GM18505 (cell line): ENCODE measurements around the gene YWHAE.

Experiments
- ATAC-seq: cut with Tn5 transposase; IDR thresholded peaks from one replicate; pipeline ENCODE4 v1.9.1; 2021; ENCODE audit not compliant: unreplicated experiment
- POLR2A ChIP-seq: IDR thresholded peaks from 4 replicates; pipeline ENCODE4 v1.6.1; 2011; ENCODE audit warnings: borderline replicate concordance; ENCODE audit not compliant: insufficient read depth, insufficient read length; ENCODE audit errors: extremely low read depth

Gene YWHAE

DNA sequence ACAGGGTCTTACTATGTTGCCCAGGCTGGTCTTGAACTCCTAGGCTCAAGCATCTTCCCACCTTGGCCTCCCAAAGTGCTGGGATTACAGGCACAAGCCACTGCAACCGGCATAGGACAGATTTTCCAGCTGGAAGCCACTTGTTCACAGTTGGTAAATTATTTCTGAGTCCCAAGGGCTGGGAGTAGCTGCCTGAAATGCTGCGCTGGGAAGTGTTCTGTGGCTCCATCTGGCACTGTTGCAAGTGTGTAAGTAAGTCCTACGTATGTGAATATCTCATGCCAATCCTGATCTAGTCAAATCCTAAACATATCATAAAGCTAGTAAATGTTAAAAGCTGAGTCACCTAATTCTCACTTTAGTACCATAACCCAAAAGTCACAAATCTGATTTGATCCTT lies 48.1 kb downstream of the YWHAE start:
- no peak for TF ChIP-seq POLR2A
- ATAC-seq, result no peak

- TF ChIP-seq POLR2A, result no peak
- ATAC-seq, result no peak
These were observed 48.7 kb downstream of the YWHAE start for GRCh38 chr17:1351275-1351674.

DNA sequence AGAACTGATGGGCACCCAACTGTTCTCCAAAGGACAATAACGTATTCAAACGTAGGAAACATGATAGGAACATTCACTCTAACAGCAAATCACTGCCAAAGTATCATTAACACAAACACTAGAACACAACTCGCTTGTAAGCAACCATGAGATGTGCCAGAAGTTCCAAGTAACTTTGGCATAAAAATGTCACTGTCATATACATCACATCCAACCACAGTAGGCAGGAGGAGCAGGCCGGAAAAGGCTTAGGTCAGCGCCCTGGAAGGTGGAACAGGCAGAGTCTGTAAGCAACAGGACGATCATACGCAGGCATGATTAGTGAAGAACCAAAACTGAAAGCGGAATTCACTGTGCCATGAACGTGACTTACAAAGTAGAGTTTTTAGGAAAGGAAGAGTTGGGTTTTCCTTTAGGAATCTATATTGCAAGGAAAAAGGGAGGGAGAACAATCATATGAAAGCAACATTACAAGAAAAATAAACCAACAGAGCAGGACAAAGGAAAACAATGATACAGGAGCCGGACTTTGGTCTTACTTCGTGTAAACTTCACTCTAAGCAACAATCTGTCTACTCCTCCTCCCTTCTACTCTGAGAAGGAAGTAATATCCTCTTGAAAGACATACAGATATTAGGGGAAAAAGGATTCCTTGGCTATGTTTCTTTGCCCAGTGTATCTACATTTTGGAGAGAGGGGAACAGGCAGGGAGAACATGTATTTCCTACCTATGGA lies 52.3 kb downstream of the YWHAE start:
- no peak for TF ChIP-seq POLR2A
- no peak for ATAC-seq

GRCh38 chr17:1344521-1344920 lies 55.5 kb downstream of the YWHAE start:
- no peak for TF ChIP-seq POLR2A
- no peak for ATAC-seq

DNA sequence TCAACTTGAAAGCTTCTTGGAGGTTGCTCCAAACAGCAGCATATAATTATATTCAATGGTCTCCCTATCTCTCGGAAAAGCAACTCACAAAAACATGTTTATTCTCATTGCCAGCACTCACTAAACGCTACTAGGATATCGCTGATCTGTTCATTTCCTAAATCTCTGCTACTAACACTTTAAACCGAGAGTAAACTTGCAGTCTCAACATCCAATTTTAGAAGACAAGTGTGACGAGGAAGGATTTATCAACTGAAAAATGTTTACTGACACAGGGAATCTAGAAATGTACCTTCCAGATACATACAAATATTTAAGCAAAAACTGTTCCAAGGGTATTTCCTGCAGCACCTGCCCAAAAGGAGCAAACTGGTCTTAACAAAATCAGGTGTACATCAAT lies 56.5 kb downstream of the YWHAE start:
- no peak for TF ChIP-seq POLR2A
- ATAC-seq, result no peak

DNA sequence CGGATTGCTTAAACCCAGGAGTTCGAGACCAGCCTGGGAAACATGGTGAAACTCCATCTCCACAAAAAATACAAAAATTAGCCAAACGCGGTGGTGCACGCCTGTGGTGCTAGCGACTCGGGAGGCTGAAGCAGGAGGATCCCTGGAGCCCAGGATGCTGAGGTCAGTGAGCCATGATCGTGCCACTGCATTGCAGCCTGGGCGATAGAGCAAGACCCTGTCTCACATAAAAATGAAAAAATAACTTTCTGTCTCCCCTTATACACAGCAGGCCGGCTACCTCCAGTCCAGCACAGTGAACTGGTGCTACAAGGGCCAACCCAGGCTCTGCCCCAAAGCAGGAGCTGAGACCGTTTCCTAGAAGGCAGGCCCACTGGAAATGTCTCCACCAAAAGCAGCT lies 59.7 kb downstream of the YWHAE start:
- no peak for ATAC-seq
- TF ChIP-seq POLR2A, result no peak

DNA sequence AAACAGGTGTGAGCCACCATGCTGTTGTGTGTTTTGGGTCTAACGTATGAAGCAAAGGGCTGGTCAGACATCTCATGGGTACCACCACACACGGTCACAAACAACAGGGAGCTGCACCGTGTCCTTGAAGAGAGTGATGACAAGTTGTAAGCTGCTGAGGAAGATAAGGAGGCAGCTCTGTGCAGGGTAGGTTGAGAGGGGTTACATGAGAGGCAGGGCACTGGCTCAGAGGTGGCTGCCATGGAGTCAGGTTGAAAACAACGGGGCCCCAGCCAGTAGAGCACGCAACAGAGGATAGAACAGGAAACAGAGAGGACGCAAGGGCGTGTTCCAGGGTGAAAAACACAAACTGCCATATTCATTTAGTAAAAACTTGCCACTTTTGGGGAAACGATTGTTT lies 68.3 kb downstream of the YWHAE start:
- TF ChIP-seq POLR2A, result no peak
- ATAC-seq, result no peak

DNA sequence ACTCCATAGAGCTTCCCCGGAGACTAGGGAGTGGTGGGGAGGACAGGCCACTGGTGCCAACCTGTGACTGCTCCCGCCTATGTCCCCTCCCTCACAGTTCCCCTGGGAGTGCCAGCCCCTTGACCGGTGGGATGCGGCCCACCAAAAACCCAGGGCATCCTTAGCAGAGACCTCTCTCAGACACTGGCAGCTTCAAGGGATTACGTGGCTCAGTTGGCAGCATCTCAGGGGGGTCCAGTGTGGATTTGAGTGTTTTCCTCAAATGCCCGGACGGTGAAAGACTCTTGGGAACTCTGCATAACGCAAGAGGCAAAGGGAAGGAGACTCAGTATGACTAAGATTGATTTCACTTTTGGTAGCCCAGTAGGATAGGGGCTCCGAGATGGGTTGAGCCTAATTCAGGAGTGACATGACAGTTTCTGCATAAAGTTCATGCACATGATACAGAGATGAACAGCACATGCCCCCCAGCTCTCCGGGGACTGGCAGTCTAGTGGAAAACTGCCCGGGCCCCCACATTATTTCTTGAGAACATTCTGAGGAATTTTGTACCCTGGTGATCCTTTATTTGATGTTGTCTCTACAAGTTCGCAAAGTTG lies 70.2 kb downstream of the YWHAE start:
- no peak for ATAC-seq
- TF ChIP-seq POLR2A, result no peak

- TF ChIP-seq POLR2A, result no peak
- no peak for ATAC-seq
These were observed 71.6 kb downstream of the YWHAE start for GRCh38 chr17:1328437-1328836.

DNA sequence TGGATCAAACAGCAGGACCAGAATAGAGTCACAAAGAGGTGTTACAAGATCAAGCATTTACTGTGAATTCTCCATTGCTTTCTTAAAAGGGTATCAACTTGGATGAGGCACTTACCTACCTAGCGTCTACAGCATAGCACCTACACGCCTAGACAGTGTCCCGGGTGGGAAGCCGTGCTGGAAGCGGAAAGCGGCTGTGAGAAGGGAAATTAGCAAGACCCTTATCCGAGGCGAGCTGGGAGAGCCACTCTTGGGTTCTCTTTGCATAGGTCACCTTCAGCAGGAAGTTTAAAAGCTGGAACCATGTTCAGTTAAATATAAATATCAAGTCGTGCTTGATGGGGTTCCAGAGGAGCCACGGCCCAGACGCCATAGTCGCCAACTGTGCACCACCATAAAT lies 74.3 kb downstream of the YWHAE start:
- no peak for TF ChIP-seq POLR2A
- no peak for ATAC-seq

GRCh38 chr17:1324201-1324771 lies 75.7 kb downstream of the YWHAE start:
- TF ChIP-seq POLR2A, result no peak
- ATAC-seq, result no peak

DNA sequence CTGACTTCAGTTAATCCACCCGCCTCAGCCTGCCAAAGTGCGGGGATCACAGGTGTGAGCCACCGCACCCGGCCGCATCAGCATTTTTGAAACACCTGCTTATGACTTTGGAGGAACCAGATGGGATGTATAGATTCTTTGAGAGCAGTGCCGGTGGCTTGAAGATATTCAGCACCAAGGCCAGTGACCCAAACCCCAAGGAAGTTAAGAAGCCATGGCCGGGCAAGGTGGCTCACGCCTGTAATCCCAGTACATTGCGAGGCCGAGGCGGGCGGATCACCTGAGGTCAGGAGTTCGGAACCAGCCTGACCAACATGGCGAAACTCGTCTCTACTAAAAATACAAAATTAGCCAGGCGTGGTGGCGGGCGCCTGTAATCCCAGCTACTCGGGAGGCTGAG lies 76.7 kb downstream of the YWHAE start:
- no peak for TF ChIP-seq POLR2A
- ATAC-seq, result no peak

- ATAC-seq, result no peak
- no peak for TF ChIP-seq POLR2A
These were observed 77.5 kb downstream of the YWHAE start for GRCh38 chr17:1322480-1322879.

- TF ChIP-seq POLR2A, result no peak
- no peak for ATAC-seq
These were observed 78.0 kb downstream of the YWHAE start for GRCh38 chr17:1322014-1322428.
